Activated naive CD8-positive, alpha-beta T cell treated with anti-CD3 and anti-CD28 coated beads for 36 hours (primary cell): ENCODE results near the gene PIK3AP1. TPM values are rescaled to one million over a fixed set of nuclear protein-coding genes. Genes with fewer than 3 reads are reported as not detected.

Experiments used
- DNase-seq: peaks from one replicate; pipeline ENCODE4 v3.0.0; 2021
- H3K27ac Mint-ChIP-seq: one replicate; pipeline ENCODE4 v1.8.0; 2022; ENCODE audit warnings: mild to moderate bottlenecking, moderate library complexity, mixed read lengths
- H3K27me3 Mint-ChIP-seq: one replicate; pipeline ENCODE4 v1.8.0; 2022; ENCODE audit warnings: mild to moderate bottlenecking, mixed read lengths
- H3K36me3 Mint-ChIP-seq: one replicate; pipeline ENCODE4 v1.8.0; 2021; ENCODE audit warnings: mild to moderate bottlenecking, mixed read lengths
- H3K4me1 Mint-ChIP-seq: one replicate; pipeline ENCODE4 v1.8.0; 2021; ENCODE audit warnings: mixed read lengths
- H3K4me3 Mint-ChIP-seq: one replicate; pipeline ENCODE4 v1.8.0; 2022; ENCODE audit warnings: mild to moderate bottlenecking, moderate library complexity, mixed read lengths
- H3K9me3 Mint-ChIP-seq: one replicate; pipeline ENCODE4 v1.8.0; 2022; ENCODE audit warnings: mixed read lengths
- total RNA-seq, 2 experiments: library from RNA; stranded (reverse); gene quantifications; one replicate each; pipeline ENCODE4 v1.2.3, GENCODE V29; 2021

The PIK3AP1 gene
- total RNA-seq, 2 experiments from 2014 or later: 4.5 to 5.1 TPM

DNA sequence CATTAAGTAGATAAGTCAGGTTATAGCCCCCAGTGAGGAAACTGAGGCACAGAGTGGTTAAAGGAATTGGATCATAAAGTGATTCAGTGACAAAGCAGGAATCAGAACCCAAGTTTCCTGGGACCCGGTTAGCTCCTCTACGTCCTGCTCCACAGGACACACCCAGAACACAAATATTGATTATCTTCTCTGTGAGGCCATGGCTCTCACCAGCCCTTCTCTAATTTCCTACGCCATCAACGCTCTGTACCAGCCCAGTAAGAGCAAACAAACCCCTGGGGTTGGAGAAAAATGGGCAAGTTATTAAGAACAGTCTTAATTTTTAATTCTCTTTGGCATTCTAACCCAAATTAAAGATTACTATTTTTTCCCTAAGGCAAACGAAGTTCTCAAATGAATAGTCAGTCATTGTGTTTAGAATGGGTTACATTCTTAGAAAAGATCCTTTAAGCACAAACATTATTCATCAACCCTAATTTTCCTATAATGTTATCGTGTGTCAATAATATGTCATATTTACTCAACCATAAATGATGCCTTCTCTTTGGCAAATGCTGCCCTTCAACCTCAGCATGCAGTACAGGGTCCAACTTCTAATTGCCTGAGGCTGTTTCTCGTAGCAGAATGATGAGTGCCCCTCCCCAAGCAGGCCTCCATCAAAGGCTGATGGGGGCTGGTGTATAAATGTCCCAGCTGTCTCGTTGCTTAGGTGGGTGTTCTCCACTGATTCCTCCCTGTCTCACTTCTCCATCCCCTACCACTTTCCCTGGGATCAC, 108.1 kb downstream of the PIK3AP1 start:
- Mint-ChIP-seq H3K9me3 (no peaks in the 10 kb centered on the region), H3K36me3 (no peaks in the 10 kb centered on the region), H3K27me3 (no peaks in the 10 kb centered on the region), H3K27ac (no peak overlapping the region), H3K4me1 (peaks cover 6% of the 10 kb centered on the region), H3K4me3 (no peak overlapping the region)
- DNase-seq: no peak

DNA sequence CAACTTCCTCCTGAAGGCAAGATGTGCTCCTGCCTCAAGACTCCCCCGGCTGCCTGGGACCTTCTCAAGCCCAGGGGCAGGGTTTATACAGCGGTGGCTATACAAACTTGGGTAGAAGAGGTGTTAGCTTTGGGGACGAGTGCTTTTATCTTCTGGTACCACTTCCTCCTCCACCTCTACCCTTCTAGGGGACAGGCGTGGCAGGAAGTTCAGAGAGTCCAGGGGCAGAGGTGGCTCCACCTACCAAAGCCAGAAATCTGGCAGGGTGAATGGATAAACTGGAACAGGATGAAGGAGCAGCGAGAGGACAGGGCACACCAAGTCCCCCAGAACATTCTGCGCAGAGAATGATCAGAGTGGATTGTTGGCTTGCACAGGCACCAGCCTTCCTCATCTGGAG, 109.5 kb downstream of the PIK3AP1 start:
- no peaks in the 10 kb centered on the region for H3K27me3 Mint-ChIP-seq
- H3K4me3 Mint-ChIP-seq: no peak overlapping the region
- DNase-seq: no peak
- no peaks in the 10 kb centered on the region for H3K9me3 Mint-ChIP-seq
- H3K36me3 Mint-ChIP-seq: no peaks in the 10 kb centered on the region
- no peak overlapping the region for H3K27ac Mint-ChIP-seq
- peaks cover 6% of the 10 kb centered on the region for H3K4me1 Mint-ChIP-seq

DNA sequence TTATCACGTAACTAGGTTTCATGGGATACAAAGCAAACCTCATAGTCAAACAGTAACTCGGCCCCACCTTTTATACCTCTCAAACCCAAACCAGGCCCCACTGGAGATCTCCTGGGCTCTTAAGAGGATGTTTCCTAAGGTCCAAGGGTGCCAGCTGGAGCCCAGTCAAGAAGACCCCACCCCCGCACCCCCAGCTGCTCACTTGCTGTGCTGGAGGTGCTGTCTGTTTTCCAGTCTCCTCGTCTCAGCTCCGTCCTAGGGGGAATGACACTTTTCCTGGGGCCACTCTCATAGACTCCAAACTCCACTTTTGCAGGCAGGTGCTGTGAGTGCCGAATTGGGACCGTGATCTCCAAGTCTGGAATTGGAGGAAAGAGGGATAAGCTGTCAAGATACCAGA, 110.8 kb downstream of the PIK3AP1 start:
- Mint-ChIP-seq H3K9me3 (no peaks in the 10 kb centered on the region), H3K27ac (no peak overlapping the region), H3K36me3 (no peaks in the 10 kb centered on the region), H3K4me3 (no peak overlapping the region), H3K27me3 (no peaks in the 10 kb centered on the region), H3K4me1 (peaks cover 6% of the 10 kb centered on the region)
- no peak for DNase-seq

DNA sequence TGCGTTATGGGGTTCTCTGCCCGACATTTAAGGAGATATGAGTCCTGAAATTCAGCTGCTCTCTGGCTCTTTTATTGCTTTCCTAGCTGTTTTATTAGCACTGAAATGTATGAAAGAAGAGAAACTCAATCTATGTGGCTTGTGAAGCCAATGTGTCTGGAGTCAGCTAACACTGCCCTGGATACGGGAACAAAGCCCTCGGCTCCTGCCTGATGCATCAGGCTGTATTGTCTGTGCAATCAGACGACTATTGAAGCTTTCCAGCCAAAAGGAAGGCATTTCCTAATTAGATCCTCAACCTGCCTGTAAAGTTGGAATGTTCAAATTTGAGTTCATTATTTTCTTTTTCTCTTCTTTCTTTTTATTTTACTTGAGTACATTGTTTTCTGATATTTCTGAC, 111.5 kb downstream of the PIK3AP1 start:
- H3K27ac Mint-ChIP-seq: no peak overlapping the region
- no peak for DNase-seq
- H3K9me3 Mint-ChIP-seq: no peaks in the 10 kb centered on the region
- H3K36me3 Mint-ChIP-seq: no peaks in the 10 kb centered on the region
- H3K4me3 Mint-ChIP-seq: no peak overlapping the region
- H3K4me1 Mint-ChIP-seq: peaks cover 6% of the 10 kb centered on the region
- H3K27me3 Mint-ChIP-seq: no peaks in the 10 kb centered on the region

DNA sequence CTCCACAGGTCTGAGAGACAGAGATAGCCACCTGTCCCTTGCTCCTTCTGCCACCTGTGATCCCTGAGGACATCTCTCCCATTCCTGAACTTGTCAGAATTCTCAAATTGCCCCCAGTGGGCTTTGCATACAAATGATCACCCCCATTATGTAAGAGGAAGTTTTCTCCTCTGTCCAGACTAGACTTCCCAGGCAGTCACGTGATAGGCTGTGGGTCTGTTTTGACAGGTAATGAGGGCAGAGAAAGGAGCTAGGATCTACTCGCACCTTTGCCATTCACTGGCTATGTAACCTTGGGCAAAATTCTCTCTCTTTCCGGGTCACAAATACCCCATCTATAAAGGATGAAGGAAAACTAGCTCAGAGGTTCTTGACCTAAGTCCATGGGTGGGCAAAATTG, 112.1 kb downstream of the PIK3AP1 start:
- no peak overlapping the region for H3K27ac Mint-ChIP-seq
- peaks cover 6% of the 10 kb centered on the region for H3K4me1 Mint-ChIP-seq
- no peak overlapping the region for H3K4me3 Mint-ChIP-seq
- H3K9me3 Mint-ChIP-seq: no peaks in the 10 kb centered on the region
- no peak for DNase-seq
- no peaks in the 10 kb centered on the region for H3K36me3 Mint-ChIP-seq
- no peaks in the 10 kb centered on the region for H3K27me3 Mint-ChIP-seq

DNA sequence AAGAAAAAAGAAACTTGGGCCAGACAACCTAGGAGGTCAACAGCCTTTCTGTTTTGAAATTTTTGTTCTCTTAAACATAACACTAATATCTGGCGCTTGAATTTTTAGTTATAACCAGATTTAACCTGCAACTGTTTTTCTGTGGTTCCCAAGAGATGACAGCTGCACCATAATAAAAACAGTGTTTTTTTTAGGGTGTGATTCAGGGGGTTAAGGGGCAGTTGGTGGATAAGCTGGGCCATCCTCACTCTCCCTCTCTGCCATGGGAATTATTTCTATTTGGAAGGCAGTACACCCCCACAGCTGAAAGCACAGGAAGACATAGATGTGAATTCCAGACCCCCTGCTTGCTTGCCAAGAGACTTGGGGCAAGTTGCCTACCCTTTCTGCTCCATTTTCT, 113.4 kb downstream of the PIK3AP1 start:
- H3K36me3 Mint-ChIP-seq: no peaks in the 10 kb centered on the region
- no peaks in the 10 kb centered on the region for H3K9me3 Mint-ChIP-seq

DNA sequence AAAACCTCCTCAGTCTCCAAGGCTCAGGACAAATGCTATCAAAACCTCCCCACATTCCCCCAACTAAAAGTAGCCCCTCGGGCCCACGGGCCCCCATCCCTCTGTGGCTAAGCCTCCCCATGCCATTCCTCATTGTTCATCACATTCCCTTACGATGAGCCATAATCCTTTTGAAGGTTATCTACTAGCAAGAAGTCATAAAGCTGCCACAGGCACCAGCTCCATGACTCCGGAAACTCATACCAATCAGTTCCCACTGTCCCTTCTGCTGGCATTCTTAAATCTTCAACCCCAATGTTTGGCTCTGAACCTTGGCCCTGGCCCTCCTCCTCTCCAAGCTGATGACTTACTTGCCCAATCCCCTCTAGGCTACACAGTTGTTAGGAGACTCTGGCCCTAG, 114.1 kb downstream of the PIK3AP1 start:
- H3K36me3 Mint-ChIP-seq: no peaks in the 10 kb centered on the region
- H3K9me3 Mint-ChIP-seq: no peaks in the 10 kb centered on the region
- no peak for DNase-seq
- no peaks in the 10 kb centered on the region for H3K27me3 Mint-ChIP-seq
- no peak overlapping the region for H3K4me3 Mint-ChIP-seq
- no peak overlapping the region for H3K27ac Mint-ChIP-seq
- peaks cover 6% of the 10 kb centered on the region for H3K4me1 Mint-ChIP-seq

More for the DNA sequence above, 113.4 kb downstream of the PIK3AP1 start:
- H3K4me1 Mint-ChIP-seq: peaks cover 6% of the 10 kb centered on the region
- no peak overlapping the region for H3K27ac Mint-ChIP-seq
- H3K4me3 Mint-ChIP-seq: no peak overlapping the region
- no peaks in the 10 kb centered on the region for H3K27me3 Mint-ChIP-seq
- no peak for DNase-seq

DNA sequence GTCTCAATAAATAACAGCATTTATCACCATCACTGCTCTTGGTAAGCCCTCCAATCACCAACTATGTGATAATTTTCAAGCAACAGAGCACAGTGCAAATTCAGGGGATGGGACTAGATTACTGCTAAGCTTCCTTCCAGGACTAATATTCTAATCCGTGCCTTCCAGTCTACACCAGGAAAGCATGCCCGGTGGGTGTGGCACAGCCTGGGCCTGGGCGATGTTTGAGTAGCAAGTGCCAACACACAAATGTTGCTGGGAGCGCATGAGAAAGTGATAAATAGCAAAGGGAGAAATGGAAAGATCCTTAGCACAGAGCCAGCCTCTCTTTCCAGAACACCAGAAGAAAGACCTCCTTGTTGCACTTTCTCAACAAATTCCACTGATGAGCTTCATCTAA, 120.0 kb downstream of the PIK3AP1 start:
- H3K4me1 Mint-ChIP-seq: no peaks in the 10 kb centered on the region
- H3K27me3 Mint-ChIP-seq: peaks cover 3% of the 10 kb centered on the region
- H3K9me3 Mint-ChIP-seq: no peaks in the 10 kb centered on the region
- no peak overlapping the region for H3K27ac Mint-ChIP-seq
- H3K4me3 Mint-ChIP-seq: no peak overlapping the region
- peaks cover under 1% of the 10 kb centered on the region for H3K36me3 Mint-ChIP-seq
- no peak for DNase-seq

DNA sequence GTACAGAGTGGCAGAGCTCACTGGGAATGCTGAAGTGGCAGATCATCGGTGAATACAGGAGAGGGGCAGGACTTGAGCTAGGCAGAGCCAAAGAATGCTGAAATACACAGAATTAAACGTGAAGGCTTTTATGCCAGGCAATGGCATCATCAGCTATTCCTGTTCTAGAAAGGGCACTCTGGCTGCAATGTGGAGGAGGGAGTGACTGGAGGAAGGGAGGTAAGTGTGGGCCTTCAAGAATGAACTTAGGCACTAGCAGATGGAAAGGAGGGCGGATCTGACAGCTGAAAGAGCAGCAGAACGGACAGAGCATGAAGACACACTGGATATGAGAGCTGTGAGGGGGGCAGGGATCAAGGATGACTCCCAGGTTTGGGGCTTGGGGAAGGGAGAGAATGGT, 121.5 kb downstream of the PIK3AP1 start:
- Mint-ChIP-seq H3K4me1 (no peaks in the 10 kb centered on the region), H3K27ac (no peak overlapping the region), H3K36me3 (peaks cover 7% of the 10 kb centered on the region), H3K27me3 (peaks cover 3% of the 10 kb centered on the region), H3K9me3 (no peaks in the 10 kb centered on the region), H3K4me3 (no peak overlapping the region)
- DNase-seq: no peak

DNA sequence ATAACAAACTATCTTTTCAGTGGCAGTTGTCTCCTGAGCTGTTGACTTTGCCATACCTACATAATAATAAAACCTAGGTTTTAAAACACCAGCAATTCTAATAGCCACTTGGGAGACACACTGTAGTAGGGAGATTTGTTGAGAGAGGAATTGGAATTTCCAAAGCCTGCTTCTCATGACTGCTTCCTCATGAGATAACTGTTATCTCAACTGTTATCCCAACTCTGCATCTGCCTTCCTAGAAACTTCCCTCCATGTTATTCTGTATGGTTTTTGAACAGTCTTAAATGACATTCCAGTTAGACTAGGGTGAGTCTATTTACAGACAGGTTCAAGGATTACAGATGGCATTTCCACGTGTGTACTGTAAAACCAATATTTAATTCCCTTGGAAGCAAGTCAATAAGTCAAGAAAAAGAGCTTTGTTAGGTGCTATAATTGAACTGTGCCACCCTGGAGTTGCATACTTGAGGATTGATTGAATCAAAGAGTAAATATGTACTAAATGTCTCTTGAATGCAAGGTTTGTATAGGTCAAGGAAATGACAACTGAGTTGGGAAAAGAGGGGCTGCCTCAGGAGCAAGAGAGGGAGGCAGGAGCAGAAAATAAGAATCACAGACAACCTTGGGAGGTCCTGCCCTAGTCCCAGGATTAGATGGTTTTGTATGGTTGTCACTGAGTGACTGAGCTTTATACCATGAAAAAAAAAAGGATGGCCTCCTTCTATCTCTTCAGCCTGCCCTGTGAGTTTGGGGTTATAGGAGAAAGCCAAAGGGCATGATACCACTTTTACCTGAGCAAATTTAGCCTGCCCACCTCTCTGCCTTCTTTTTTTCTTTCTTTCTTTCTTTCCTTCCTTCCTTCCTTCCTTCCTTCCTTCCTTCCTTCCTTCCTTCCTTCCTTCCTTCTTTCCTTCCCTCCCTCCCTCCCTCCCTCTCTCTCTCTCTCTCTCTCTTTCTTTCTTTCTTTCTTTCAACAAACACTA, 123.6 kb downstream of the PIK3AP1 start:
- no peak for DNase-seq
- H3K4me1 Mint-ChIP-seq: peaks cover 2% of the 10 kb centered on the region
- peaks cover 3% of the 10 kb centered on the region for H3K27me3 Mint-ChIP-seq
- no peaks in the 10 kb centered on the region for H3K9me3 Mint-ChIP-seq
- H3K27ac Mint-ChIP-seq: no peak overlapping the region
- H3K36me3 Mint-ChIP-seq: peaks cover 7% of the 10 kb centered on the region
- H3K4me3 Mint-ChIP-seq: no peak overlapping the region

DNA sequence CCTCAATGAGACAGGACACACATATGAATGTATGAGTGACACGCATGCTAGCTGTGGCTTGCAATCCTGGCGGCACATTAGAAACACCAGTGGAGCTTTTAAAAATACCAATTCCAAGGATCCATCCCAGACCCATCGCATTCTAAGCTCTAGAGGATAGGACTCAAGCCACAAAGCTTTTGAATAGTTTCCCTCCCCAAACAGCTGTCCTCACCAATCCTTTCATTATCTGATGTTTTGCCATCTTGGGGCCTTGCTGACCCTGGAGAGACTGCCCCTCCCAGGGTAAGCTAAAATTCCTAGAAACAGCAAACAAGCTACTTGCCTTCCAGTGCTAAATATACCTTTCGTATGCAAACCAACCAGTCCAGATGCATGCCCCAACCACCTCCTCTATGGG, 124.6 kb downstream of the PIK3AP1 start:
- peaks cover 6% of the 10 kb centered on the region for H3K4me1 Mint-ChIP-seq
- no peaks in the 10 kb centered on the region for H3K9me3 Mint-ChIP-seq
- peaks cover 7% of the 10 kb centered on the region for H3K36me3 Mint-ChIP-seq
- no peak overlapping the region for H3K4me3 Mint-ChIP-seq
- no peak overlapping the region for H3K27ac Mint-ChIP-seq
- no peak for DNase-seq
- peaks cover 3% of the 10 kb centered on the region for H3K27me3 Mint-ChIP-seq

DNA sequence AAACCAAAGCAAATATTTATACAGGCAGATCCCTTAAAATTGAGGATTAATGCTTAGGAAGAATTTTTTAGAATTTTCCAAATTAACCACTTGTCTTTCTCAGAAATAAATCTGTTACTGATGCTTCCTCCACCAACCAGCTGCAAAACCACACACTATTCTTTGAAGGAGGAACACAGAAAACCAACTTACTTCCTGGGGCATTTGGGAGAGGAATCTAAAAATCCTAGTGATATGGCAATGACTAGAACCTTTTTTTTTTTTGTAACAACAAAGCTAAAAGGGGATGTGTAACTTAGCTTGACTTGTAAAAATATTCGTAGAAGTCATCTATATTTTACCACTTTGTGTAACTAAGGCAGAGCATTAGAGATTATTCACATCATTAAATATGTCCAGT, 128.4 kb downstream of the PIK3AP1 start:
- H3K36me3 Mint-ChIP-seq: peaks cover 7% of the 10 kb centered on the region
- no peaks in the 10 kb centered on the region for H3K9me3 Mint-ChIP-seq
- no peaks in the 10 kb centered on the region for H3K27me3 Mint-ChIP-seq
- no peak overlapping the region for H3K4me3 Mint-ChIP-seq
- no peak for DNase-seq
- H3K27ac Mint-ChIP-seq: no peak overlapping the region
- H3K4me1 Mint-ChIP-seq: peaks cover 6% of the 10 kb centered on the region

DNA sequence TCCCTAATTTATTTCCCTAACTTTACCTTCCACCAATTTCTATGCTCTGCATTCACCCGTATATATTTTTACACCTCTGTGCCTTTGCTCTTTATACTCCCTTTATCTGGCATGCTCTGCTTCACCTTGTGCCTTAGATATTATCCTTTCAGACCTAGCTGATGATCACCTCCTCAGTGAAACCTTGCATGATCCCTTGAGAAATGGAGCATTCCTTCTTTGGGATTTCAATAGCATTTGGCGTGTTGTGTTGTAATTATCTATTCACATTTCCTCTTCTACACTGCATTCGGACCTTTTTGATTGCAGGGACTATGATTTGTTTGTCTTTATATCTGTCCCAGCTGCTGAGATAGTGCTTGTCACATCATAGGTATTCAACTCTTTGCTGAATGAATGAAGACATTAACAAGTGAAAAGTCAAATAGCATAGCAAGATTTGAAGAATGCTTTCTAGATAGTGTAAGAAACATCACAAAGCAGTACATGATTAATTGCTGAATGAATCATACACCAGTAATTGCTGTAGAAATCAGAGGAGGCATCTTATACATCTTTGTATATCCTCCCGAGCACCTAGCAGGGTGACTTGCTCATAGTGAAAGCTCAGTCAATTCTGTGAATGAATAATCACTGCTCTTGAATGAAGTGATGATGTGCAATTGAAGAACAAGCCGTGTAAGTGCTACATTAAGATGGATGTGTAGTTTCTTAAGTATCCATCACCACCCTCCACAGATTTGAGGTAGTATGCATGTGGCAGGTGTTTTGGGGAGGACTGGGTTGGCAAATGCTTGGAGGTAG, 131.5 kb downstream of the PIK3AP1 start:
- Mint-ChIP-seq H3K27me3 (no peaks in the 10 kb centered on the region), H3K27ac (no peak overlapping the region), H3K36me3 (peaks cover 12% of the 10 kb centered on the region), H3K4me1 (peaks cover 17% of the 10 kb centered on the region), H3K9me3 (no peaks in the 10 kb centered on the region), H3K4me3 (no peak overlapping the region)
- peak; percentile 26 for DNase-seq

DNA sequence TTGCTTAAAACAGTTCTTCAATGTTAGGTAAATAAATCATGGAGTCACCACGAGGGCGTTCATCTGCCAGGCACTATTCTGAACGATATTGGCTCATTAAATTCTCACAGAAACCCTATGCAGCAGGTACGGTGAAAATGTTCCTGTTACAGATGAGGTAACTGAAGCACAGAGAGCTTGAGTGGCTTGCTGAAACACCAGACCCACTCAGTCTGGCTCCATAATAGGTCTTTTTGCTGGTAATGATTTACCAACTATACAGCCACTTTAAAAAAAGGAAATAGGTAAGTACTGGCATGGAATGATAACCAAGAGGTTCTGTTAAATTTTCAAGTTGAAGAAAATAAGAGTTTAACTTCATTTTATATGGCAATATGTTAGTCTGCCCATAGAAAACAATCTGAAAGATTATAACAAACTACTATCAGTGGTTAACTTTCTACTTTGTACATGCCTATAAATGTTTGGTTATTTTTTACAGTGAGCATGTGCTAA, 132.2 kb downstream of the PIK3AP1 start:
- peaks cover 12% of the 10 kb centered on the region for H3K36me3 Mint-ChIP-seq
- H3K27ac Mint-ChIP-seq: no peak overlapping the region
- H3K27me3 Mint-ChIP-seq: no peaks in the 10 kb centered on the region
- H3K9me3 Mint-ChIP-seq: no peaks in the 10 kb centered on the region
- no peak for DNase-seq
- peaks cover 24% of the 10 kb centered on the region for H3K4me1 Mint-ChIP-seq
- H3K4me3 Mint-ChIP-seq: no peak overlapping the region
